Activated CD4-positive, alpha-beta memory T cell treated with anti-CD3 and anti-CD28 coated beads, Interleukin-2, amount 10 ng/mL, durations not matched to agents 7 days and 5 days (primary cell): ENCODE measurements around the gene FBXL14. TPM values are rescaled to one million over a fixed set of nuclear protein-coding genes. Genes with fewer than 3 reads are reported as not detected.

Experiments
- CTCF ChIA-PET: fragments of 350-600 bp; sonication (Branson Sonifier 250); formaldehyde crosslinking; loops from one replicate; lab custom pipeline; 2021; ENCODE audit warnings: antibody characterized with exemption, inconsistent platforms; lab: Charles Lee
- POLR2A ChIA-PET: fragments of 350-600 bp; sonication (Branson Sonifier 250); formaldehyde crosslinking; loops from one replicate; lab custom pipeline; 2021; ENCODE audit warnings: antibody characterized with exemption; lab: Charles Lee
- DNase-seq: peaks from one replicate; pipeline ENCODE4 v3.0.0-alpha.2; 2020
- H3K27ac Mint-ChIP-seq: one replicate; pipeline ENCODE4 v1.8.0; 2021; ENCODE audit warnings: mild to moderate bottlenecking, mixed read lengths
- H3K27me3 Mint-ChIP-seq: one replicate; pipeline ENCODE4 v1.8.0; 2021; ENCODE audit warnings: mixed read lengths
- H3K36me3 Mint-ChIP-seq: one replicate; pipeline ENCODE4 v1.8.0; 2021; ENCODE audit warnings: low read depth, mixed read lengths
- H3K4me1 Mint-ChIP-seq: one replicate; pipeline ENCODE4 v1.8.0; 2021; ENCODE audit warnings: mixed read lengths
- H3K4me3 Mint-ChIP-seq: one replicate; pipeline ENCODE4 v1.8.0; 2021; ENCODE audit warnings: mild to moderate bottlenecking, mixed read lengths
- H3K9me3 Mint-ChIP-seq: one replicate; pipeline ENCODE4 v1.8.0; 2021; ENCODE audit warnings: mixed read lengths
- total RNA-seq, 2 experiments: library from RNA; stranded (reverse); gene quantifications; one replicate each; pipeline ENCODE4 v1.2.3, GENCODE V29; 2021

FBXL14 gene
- total RNA-seq, 2 experiments from 2014 or later, result 30.3 to 30.9 TPM

GRCh38 chr12:1552911-1553491 lies 41.4 kb downstream of the FBXL14 start:
- ChIA-PET CTCF (no interaction called here), POLR2A (no interaction called here)
- peaks cover 11% of the 10 kb centered on the region for H3K27me3 Mint-ChIP-seq
- no peak overlapping the region for H3K27ac Mint-ChIP-seq
- H3K4me1 Mint-ChIP-seq, result peaks cover 5% of the 10 kb centered on the region
- no peaks in the 10 kb centered on the region for H3K36me3 Mint-ChIP-seq
- no peak for DNase-seq
- peaks cover 9% of the 10 kb centered on the region for H3K9me3 Mint-ChIP-seq
- no peak overlapping the region for H3K4me3 Mint-ChIP-seq

GRCh38 chr12:1552171-1552570 lies 42.2 kb downstream of the FBXL14 start:
- Mint-ChIP-seq H3K27ac (no peak overlapping the region), H3K4me1 (peaks cover 5% of the 10 kb centered on the region), H3K36me3 (no peaks in the 10 kb centered on the region), H3K27me3 (peaks cover 11% of the 10 kb centered on the region), H3K9me3 (peaks cover 9% of the 10 kb centered on the region), H3K4me3 (no peak overlapping the region)
- CTCF ChIA-PET, result no interaction called here
- no peak for DNase-seq
- POLR2A ChIA-PET, result no interaction called here

DNA sequence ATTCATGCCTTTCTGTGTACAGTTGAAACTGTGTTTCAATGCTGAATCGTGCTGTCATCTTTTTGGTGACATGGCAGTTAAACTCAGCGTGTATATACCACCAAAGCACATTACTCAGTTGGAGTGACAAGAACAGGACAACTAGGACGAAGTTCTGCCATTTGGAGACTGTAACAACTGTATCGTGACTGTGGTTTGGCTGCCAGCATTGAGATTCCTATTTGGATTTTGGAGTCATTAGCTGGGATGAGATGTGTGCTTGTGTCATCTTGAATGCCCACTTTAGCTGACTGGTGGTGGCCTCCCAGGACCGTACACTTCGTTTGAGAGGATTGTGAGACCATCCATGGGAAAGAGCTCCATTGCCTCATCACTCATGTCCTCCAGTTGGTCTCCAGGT lies 42.9 kb downstream of the FBXL14 start:
- H3K36me3 Mint-ChIP-seq, result no peaks in the 10 kb centered on the region
- CTCF ChIA-PET, result no interaction called here
- no peak overlapping the region for H3K27ac Mint-ChIP-seq
- peaks cover 9% of the 10 kb centered on the region for H3K9me3 Mint-ChIP-seq
- H3K4me1 Mint-ChIP-seq, result peaks cover 5% of the 10 kb centered on the region
- no peak for DNase-seq
- POLR2A ChIA-PET, result no interaction called here
- H3K4me3 Mint-ChIP-seq, result no peak overlapping the region
- H3K27me3 Mint-ChIP-seq, result peaks cover 12% of the 10 kb centered on the region

DNA sequence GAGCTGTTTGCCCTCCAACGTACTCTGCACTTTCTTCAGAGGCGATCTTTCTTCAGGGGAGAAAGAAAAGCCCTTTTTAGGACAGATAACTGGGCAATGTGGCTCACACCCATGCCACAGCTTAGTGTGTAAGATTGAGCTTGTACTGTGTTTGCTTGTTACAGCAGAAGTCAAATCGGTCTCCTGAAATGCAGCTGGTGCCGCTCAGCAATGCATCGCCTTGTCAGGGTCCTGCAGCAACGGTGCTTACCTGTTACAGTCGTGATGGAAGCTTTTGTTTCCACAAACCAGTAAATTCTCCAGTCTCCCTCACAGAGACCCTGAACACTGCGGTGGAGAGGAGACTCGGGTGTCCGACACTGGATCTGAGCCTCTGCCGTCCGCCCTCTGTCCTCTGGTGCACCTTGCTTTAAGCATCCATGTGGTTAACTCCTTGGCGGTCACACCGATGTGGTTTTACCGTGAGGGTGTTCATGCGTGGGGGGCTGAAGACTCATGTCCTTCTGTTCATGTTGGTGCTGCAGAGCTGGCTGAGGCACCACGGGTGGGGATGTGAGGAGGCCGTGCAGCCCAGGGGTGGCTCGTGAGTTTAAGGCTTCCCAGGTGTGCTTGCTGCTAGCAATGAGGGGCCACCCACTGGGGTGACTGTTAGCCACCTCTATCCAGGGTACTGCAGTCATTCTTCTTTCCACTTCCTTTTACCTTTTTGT lies 47.3 kb downstream of the FBXL14 start:
- DNase-seq, result no peak
- peaks cover 31% of the 10 kb centered on the region for H3K27me3 Mint-ChIP-seq
- no peak overlapping the region for H3K27ac Mint-ChIP-seq
- H3K4me1 Mint-ChIP-seq, result no peaks in the 10 kb centered on the region
- peaks cover 9% of the 10 kb centered on the region for H3K9me3 Mint-ChIP-seq
- H3K36me3 Mint-ChIP-seq, result no peaks in the 10 kb centered on the region
- ChIA-PET CTCF (no interaction called here), POLR2A (no interaction called here)
- no peak overlapping the region for H3K4me3 Mint-ChIP-seq

DNA sequence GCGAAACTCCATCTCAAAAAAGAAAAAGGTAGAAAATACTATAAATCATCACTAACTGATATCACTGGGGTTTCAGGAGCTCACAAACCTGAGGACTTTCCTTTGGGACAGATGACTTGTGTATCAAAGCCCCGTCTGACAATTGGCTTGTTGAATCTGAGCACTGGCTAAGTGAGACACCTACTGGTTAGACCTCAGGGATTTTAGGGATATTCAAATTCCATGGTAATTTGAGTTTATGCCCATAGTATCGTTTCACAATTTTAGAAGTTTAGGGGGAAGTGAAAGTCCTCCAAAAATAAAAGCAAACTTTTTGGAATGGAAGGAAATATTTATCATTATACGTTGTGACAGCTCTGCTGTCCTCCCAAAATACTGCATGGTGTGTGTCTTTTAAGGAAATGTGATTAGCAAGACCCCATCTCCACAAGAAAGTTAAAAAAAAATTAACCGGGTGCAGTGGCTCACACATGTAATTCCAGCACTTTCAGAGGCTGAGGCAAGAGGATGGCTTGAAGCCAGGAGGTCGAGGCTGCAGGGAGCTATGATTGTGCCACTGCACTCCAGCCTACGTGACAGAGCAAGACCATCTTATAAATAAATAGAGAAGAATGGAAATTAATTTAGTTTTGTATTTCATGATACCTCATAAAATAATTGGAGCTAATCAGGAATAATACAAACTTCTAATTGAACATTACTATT lies 49.2 kb downstream of the FBXL14 start:
- peaks cover 4% of the 10 kb centered on the region for H3K9me3 Mint-ChIP-seq
- CTCF ChIA-PET, result interaction anchor here (0.7 to 2.5 kb wide), 2 partner anchors 58 to 427 kb away, joined by 3 to 13 read pairs; no protein-coding TSS in a partner anchor
- H3K4me1 Mint-ChIP-seq, result no peaks in the 10 kb centered on the region
- DNase-seq, result no peak
- H3K27ac Mint-ChIP-seq, result no peak overlapping the region
- H3K36me3 Mint-ChIP-seq, result no peaks in the 10 kb centered on the region
- H3K27me3 Mint-ChIP-seq, result peaks cover 45% of the 10 kb centered on the region
- H3K4me3 Mint-ChIP-seq, result no peak overlapping the region
- POLR2A ChIA-PET, result no interaction called here

DNA sequence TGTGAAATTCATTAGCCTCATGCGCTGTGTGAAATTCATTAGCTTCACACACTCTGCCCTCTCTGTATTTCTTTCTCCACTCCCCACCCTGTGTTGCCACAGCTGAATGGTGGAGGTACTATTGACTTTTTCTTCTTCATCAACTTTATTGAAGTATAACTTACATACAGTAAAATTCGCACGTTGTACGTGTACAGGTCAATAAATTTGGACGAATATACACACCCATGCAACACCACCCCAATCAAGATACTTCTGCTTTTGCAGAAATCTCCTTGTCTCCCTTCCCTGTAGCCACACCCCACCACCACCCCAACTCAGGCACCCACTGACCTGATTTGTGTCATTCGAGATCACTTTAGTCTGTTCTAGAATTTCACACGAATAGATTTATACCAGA lies 51.8 kb downstream of the FBXL14 start:
- CTCF ChIA-PET, result interaction anchor here (0.9 kb wide), 1 partner anchor 425 kb away, joined by 3 read pairs; no protein-coding TSS in a partner anchor
- H3K9me3 Mint-ChIP-seq, result no peaks in the 10 kb centered on the region
- POLR2A ChIA-PET, result no interaction called here

GRCh38 chr12:1540690-1541089 lies 53.7 kb downstream of the FBXL14 start:
- Mint-ChIP-seq H3K9me3 (no peaks in the 10 kb centered on the region), H3K27me3 (peaks cover 77% of the 10 kb centered on the region)
- no peak for DNase-seq

More for the DNA sequence above, 51.8 kb downstream of the FBXL14 start:
- H3K36me3 Mint-ChIP-seq, result no peaks in the 10 kb centered on the region
- no peak overlapping the region for H3K27ac Mint-ChIP-seq
- peaks cover 65% of the 10 kb centered on the region for H3K27me3 Mint-ChIP-seq
- H3K4me1 Mint-ChIP-seq, result no peaks in the 10 kb centered on the region
- DNase-seq, result no peak
- no peak overlapping the region for H3K4me3 Mint-ChIP-seq

DNA sequence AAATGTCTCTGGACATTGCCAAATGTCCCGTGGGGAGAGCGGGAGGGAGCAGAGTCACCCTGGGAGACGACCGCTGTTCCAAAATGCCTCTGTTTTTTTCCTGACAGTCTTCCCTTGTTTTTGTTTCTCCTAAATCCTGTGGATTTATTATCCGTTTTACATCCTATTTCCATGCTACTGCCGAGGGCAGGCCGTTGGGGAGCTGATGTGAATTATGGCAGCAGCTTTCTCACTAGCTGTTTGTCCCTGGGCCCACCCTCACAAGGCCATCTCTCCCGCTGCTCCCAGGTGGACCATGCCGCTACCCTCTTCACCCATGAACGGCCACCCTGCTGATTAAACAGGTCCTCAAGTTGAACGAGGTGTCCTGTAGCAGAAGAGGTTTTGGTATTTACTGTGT lies 55.2 kb downstream of the FBXL14 start:
- Mint-ChIP-seq H3K4me1 (peaks cover 7% of the 10 kb centered on the region), H3K4me3 (no peak overlapping the region), H3K9me3 (no peaks in the 10 kb centered on the region), H3K36me3 (no peaks in the 10 kb centered on the region), H3K27ac (no peak overlapping the region), H3K27me3 (peaks cover 80% of the 10 kb centered on the region)
- POLR2A ChIA-PET, result no interaction called here
- CTCF ChIA-PET, result no interaction called here
- DNase-seq, result no peak

More at GRCh38 chr12:1540690-1541089, 53.7 kb downstream of the FBXL14 start:
- ChIA-PET CTCF (no interaction called here), POLR2A (no interaction called here)
- Mint-ChIP-seq H3K36me3 (no peaks in the 10 kb centered on the region), H3K27ac (no peak overlapping the region), H3K4me1 (no peaks in the 10 kb centered on the region), H3K4me3 (no peak overlapping the region)

- no peaks in the 10 kb centered on the region for H3K9me3 Mint-ChIP-seq
Observed at GRCh38 chr12:1536817-1537216, 57.6 kb downstream of the FBXL14 start.

DNA sequence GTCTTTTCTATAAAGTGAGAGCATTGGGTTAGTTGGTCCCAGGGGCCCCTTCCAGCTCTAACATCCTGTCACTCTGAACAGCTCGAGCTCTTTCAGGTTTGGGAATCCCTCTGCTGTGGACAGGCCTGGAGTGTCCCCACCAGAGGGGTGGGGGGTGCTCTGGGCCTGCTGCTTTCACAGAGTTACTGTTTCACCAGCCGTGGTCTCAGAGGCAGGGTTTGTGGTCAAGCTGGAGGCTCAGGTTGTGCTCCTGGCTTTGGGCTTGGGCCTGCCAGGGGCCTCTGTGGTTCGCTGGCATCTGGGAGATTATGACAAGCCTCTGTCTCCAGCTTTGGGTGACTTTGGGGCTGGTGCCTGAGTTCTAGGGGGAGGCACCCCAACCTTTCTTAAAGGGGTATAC lies 59.6 kb downstream of the FBXL14 start:
- no peaks in the 10 kb centered on the region for H3K9me3 Mint-ChIP-seq
- POLR2A ChIA-PET, result interaction anchor here (1.5 kb wide), 1 partner anchor 67 kb away, joined by 4 read pairs; no protein-coding TSS in a partner anchor
- H3K27ac Mint-ChIP-seq, result no peak overlapping the region
- CTCF ChIA-PET, result interaction anchor here (0.6 to 3.7 kb wide), 3 partner anchors 10 to 416 kb away, joined by 3 to 22 read pairs (median 3); no protein-coding TSS in a partner anchor
- H3K4me1 Mint-ChIP-seq, result peaks cover 34% of the 10 kb centered on the region
- DNase-seq, result no peak
- H3K27me3 Mint-ChIP-seq, result peaks cover 76% of the 10 kb centered on the region
- no peaks in the 10 kb centered on the region for H3K36me3 Mint-ChIP-seq
- no peak overlapping the region for H3K4me3 Mint-ChIP-seq

More at GRCh38 chr12:1536817-1537216, 57.6 kb downstream of the FBXL14 start:
- H3K36me3 Mint-ChIP-seq, result no peaks in the 10 kb centered on the region
- ChIA-PET CTCF (no interaction called here), POLR2A (no interaction called here)
- H3K4me1 Mint-ChIP-seq, result peaks cover 30% of the 10 kb centered on the region
- H3K27ac Mint-ChIP-seq, result no peak overlapping the region
- peaks cover 85% of the 10 kb centered on the region for H3K27me3 Mint-ChIP-seq
- no peak overlapping the region for H3K4me3 Mint-ChIP-seq
- DNase-seq, result no peak

DNA sequence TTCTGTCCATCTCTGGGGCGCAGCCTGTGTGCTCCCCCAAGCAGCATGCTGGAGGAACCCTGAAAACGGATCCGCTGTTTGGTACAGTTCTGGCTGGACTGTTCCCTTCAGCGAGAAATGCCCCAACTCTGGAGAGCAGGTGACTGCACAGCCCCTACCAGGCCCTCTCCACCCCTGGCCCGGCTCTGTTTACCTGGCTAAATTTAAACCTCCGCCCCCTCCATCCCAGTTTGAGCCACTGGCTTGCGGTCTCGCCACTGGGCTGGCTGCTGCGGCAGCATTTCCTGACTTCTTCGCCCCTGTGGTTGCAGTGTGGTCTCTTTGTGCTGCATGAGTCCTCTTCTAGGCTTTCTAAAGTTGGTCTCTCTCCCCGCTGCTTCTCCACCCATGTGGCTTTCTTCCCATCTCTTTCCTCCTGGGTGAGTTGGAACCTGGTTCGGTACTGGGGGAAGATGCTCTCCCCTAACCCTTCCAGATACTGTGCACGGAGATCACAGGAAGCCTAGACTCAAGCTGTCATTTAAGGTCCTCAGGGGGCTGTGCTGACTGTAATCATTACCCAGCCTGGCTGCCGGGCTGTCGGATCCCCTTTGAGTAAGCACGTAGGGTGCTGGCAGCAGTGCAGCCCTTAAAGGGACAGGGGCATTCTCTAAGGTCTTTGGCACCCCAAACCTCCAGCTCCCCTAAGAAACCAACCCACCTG lies 60.6 kb downstream of the FBXL14 start:
- Mint-ChIP-seq H3K4me1 (peaks cover 38% of the 10 kb centered on the region), H3K27ac (peak overlapping the region; percentile 17), H3K27me3 (peaks cover 76% of the 10 kb centered on the region), H3K4me3 (peak overlapping the region; percentile 62), H3K36me3 (peaks cover 2% of the 10 kb centered on the region), H3K9me3 (no peaks in the 10 kb centered on the region)
- CTCF ChIA-PET, result interaction anchor here (0.6 to 3.7 kb wide), 7 partner anchors 9 to 543 kb away, joined by 3 to 22 read pairs (median 3); no protein-coding TSS in a partner anchor
- POLR2A ChIA-PET, result interaction anchor here (1.1 kb wide), 1 partner anchor 416 kb away, joined by 4 read pairs; no protein-coding TSS in a partner anchor
- peak; percentile 73 for DNase-seq

- Mint-ChIP-seq H3K9me3 (no peaks in the 10 kb centered on the region), H3K4me1 (peaks cover 38% of the 10 kb centered on the region), H3K27me3 (peaks cover 77% of the 10 kb centered on the region), H3K4me3 (peak overlapping the region; percentile 62), H3K36me3 (peaks cover 2% of the 10 kb centered on the region), H3K27ac (peak overlapping the region; percentile 9)
- ChIA-PET POLR2A (interaction anchor here (1.1 kb wide), 1 partner anchor 415 kb away, joined by 4 read pairs; no protein-coding TSS in a partner anchor), CTCF (interaction anchor here (0.8 to 3.7 kb wide), 4 partner anchors 32 to 415 kb away, joined by 3 to 22 read pairs (median 4); no protein-coding TSS in a partner anchor)
- DNase-seq, result peak; percentile 33
Observed at GRCh38 chr12:1533205-1533601, 61.2 kb downstream of the FBXL14 start.
